Activated CD8-positive, alpha-beta memory T cell treated with anti-CD3 and anti-CD28 coated beads, Interleukin-2, amount 50 U/mL, for 24 hours (primary cell): ENCODE results near the gene CDC25B.
A peak's percentile ranks its signal among the peaks of the same experiment; 100 is the strongest.

Experiments used
- DNase-seq: peaks from one replicate; pipeline ENCODE4 v3.0.0-alpha.2; 2020; ENCODE audit errors: extremely low read depth

The CDC25B gene

DNA sequence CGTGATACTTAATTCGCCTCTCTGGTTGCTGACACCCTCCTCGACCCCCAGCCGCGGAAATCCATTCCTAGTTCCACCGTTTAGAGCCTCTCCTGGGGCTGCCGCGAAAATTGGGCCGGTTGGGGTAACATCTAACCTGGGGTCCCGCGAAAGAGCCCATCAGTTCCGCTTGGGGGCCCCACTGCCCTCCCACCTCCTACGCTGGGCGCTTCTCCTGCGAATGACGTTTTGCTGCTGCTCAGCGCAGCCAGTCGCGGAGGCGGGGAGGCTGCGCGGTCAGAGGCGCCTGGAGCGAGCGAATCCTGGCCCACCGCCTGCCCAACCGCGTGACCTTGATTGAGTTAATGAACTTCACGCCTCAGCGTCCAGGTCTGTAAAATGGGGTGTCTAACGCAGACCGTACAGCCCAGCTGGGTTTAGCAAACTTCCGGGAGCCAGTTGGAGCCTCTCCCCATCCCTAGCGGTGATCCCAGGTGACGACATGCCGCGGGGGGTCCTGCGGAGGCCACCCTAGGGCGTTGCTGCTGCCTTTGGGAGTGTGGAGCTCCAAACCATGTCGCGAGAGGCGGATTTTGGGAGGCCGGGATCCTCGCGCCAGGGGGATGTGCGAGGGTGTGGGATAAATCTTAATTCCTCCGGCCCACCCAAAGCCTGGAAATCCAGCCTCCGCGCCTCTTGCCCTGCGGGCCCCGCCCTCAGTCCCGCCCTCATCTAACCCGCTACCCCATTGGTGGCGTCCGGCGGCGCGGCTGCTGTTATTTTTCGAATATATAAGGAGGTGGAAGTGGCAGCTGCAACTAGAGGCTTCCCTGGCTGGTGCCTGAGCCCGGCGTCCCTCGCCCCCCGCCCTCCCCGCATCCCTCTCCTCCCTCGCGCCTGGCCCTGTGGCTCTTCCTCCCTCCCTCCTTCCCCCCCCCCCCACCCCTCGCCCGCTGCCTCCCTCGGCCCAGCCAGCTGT, at the start of gene CDC25B:
Gene CDC25B (plus strand): TSS at position 800 of the 958 bp plus-strand sequence. CDS start 222 bp downstream, outside the sequence.
- DNase-seq = peak; percentile 75

GRCh38 chr20:3747471-3747870, 48.6 kb upstream of the CDC25B start:
- DNase-seq = no peak

DNA sequence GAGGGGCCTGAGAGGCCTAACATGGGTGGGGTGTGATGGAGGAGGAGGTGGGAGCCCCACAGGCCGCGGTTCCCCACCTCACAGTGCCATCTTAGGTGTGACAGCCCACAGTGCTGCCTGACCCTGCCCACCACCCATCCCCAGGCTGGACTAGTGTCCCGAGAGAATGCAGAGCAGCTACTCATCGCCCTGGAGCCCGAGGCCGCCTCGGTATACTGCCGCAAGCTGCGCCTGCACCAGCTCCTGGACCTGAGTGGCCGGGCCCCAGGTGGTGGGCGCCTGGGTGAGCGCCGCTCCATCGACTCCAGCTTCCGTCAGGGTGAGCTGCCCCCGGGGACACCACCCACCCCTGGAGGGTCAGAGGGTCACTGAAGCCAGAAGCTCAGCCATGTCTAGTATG, 48.0 kb upstream of the CDC25B start:
- DNase-seq = no peak

DNA sequence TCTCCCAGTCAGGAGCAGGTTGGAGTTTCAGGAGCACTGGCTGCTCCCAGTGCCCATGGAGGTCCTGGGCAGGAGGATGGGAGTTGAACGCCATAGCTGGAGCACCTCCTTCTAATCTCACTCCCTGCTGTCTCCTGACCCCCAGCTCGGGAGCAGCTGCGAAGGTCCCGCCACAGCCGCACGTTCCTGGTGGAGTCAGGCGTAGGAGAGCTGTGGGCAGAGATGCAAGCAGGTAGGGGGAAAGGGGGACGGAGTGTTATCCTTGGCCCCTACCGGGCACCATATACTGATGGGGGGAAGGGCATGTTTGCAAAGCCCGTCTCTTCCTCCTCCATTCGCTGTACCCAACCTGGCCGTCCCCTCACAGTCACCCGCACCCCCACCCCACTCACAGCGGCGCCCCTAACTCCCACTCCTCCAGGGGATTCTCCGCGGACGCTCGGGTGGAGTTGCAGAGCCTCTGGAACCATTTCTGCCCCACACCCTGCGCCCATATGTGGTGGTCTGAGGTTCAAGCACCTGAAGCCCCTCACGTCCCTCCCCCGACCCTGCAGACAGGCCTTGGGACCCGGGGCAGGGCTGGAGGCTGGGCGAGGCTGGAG, 46.9 kb upstream of the CDC25B start:
- no peak for DNase-seq

DNA sequence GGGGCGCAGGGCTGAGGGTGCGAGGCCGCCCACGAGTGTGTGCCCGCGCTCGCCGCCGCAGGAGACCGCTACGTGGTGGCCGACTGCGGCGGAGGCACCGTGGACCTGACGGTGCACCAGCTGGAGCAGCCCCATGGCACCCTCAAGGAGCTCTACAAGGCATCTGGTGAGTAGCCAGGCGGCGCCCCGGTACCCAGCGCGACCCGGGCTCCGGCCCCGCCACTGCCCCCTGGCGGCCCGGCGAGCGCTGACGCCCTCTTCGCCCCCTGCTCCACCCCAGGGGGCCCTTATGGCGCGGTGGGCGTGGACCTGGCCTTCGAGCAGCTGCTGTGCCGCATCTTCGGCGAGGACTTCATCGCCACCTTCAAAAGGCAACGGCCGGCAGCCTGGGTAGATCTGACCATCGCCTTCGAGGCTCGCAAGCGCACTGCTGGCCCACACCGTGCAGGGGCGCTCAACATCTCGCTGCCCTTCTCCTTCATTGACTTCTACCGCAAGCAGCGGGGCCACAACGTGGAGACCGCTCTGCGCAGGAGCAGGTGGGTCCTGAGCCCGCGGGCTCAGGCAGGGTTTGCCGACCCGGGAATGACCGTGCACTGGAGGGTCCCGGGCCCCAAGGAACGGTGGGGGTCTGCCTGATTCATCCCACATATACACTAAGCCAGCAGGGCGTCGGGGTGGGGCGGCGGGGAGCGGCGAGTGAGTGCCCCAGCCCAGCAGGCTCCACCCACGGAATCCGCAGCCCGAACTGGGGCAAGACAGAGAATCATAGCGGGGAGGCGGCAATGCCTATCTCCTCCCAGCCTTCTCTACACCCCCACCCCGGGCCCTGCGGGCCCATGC, 46.2 kb upstream of the CDC25B start:
- no peak for DNase-seq

DNA sequence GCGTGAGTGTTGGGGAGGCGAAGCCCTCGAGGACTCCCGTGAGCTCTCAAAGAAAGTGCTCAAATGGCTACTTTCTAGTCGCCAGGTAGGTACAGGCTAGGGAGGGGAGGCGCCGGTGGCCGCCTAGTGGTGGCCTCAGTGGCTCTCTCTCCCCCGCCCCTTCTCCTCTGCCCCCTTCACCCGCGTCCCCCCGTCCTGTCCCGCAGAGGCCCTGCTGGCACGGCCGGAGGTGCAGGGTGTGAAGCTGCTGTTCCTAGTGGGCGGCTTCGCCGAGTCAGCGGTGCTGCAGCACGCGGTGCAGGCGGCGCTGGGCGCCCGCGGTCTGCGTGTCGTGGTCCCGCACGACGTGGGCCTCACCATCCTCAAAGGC, 44.8 kb upstream of the CDC25B start:
- no peak for DNase-seq

- no peak for DNase-seq
These were observed 44.3 kb upstream of the CDC25B start for GRCh38 chr20:3751675-3752385.

DNA sequence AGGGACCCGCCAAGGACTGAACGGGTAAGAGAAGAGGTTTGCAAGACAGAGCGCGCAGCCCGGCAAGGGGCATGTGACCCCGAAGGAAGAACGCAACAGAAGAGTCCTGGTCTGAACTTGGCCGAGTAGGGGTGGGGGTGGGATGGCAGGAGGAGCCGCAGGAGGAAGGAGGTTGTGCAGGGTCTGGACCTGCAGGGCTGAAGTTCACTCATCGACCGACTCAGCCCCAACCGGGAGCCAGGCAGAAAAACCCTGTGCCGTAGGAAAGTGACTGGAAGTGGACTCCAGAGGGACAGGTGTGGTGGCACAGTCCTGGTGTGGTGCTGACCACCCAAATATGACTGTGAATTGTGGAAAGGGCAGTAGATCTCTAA, 43.7 kb upstream of the CDC25B start:
- no peak for DNase-seq

DNA sequence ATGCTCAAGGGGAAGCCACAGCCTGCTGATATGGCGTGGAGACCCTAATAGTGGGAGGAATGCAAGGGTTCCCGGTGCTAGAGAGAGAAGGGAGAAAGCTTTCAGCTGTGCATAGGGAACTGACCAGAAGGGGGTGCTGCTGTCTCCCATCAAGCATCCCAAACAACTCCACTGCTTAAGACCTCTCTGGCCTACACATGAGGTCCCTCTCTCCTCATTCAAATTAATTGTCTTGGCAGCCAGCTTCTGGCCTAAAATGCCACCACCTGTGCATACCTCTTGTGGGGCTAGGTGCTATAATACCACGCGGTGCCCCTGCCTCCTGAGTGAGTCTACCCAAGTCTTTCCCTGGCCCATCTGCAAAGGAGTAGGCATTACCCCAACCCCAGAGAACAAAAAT, 43.0 kb upstream of the CDC25B start:
- DNase-seq = no peak

DNA sequence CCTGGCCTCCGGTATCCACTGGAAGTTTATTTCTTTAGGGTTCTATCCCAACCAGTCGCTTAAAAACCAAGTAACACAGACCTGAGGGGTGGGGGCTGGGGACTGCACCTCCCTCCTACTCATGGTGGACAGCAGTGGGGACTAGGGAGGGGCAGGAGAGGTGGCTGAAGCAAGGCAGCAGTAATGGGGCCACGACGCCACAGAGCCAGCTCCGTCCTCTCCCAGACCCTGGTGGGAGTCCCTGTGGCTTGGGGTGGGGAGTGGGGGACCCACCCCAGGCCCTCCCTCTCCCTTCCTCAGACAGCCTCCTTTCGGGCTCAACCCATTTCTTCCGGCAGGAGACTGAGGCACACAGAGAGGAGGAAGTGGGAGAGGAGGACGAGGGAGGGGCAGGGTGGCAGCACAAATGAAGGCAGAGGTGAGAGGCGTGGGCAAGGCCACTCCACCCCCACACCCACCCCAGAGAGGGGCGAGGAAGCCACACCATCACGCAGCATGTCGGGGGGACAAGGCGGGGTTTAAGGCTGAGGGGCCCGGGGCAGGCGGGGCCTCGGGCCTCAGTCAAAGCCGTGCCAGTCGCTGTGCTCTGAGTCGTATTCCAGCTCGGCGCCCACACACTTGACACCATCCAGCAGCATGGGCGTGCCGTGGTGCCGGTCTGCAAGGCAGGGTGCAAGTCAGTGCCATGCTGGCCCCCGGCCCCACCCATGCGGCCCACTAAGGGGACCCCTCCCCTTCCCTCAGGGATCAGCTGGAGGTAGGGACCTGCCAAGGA, 42.4 kb upstream of the CDC25B start:
- no peak for DNase-seq

- DNase-seq = no peak
These were observed 41.9 kb upstream of the CDC25B start for GRCh38 chr20:3754276-3754630.

DNA sequence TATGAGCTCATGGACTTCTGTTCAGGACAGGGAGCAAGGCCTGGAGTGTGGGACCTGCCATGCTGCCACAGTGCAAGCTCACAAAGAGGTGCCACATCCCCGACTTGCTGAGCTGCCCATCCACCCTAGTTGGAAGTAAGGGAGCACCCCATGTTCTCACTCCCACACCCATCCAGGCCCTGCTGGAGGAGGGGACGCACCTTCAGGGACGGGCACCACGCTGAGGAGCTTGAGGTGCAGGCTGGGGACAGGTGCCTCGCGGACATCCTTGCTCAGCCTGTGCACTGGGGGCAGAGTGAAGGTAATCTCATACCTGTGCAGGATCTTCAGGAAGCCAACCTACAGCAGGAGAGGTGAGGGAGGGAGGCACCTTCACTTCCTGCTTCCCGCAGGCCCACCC, 40.8 kb upstream of the CDC25B start:
- DNase-seq = no peak

DNA sequence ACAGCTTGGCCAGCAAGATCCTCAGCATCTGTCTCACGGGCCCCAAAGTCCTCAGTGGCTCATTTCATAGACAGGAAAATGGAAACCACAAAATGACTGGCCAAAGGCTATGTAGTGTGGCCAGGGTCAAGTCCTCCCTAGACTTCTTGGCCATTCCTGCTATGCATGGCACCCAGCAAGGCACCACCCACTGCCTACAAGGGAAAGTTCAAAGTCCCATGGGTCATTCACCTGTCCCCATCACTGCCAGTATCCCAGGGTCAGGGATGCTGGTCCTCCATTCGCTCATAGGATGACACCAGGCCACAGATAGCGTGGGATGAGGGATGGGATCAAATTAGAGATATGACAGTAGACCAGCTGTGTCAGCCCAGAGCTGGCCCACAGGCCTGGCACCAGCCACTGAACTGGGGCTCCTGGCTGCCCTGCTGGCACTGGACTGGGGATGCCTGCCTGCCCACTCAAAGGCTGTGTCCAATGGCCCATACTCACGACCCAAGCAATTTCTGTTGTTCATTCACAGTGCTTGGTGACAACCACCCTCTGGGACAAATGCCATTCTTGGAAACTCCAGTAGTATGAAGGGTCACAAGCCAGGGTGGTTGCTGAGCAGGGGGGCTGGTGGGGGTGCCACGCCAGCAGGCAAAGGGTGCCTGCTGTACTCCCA, 40.2 kb upstream of the CDC25B start:
- no peak for DNase-seq

GRCh38 chr20:3757268-3757667, 38.8 kb upstream of the CDC25B start:
- DNase-seq = no peak

DNA sequence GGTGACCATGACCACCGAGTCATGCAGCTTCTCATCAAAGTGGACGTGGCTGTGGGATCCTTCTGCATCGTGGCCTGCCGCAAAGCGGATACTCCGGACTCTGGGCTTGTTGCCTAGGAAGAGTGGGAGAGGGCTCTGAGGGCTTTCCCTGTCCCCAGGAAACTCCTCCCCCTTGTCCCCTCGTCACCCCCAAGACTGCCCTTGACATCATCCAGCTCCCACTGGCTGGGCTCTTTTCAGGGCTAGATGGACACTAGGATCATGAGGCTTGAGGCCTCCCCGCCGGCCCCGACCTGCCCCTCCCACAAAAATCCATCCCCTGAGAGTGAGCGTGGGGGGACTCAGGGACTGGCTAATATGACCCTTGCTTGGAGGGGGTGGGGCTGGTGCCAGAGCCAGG, 37.5 kb upstream of the CDC25B start:
- DNase-seq = no peak

- no peak for DNase-seq
These were observed 36.7 kb upstream of the CDC25B start for GRCh38 chr20:3759316-3759823.

DNA sequence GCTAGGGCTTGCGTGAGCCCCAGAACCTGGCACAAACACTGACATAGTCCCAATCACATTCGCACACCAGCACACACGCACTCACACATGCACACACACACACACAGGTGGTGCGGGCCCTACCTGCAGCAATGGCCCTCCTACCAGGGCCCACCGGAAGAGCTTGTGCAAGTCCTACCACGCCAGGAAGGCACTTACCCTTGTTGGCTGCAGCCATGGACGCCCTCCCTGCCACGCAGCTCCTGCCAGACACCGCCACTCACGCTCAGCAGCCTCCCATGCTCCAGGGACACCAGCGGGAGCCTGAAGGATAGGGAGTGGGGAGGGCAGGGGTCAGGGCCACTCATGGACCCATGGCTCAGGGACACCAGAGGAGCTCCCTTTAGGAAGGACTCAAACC, 36.2 kb upstream of the CDC25B start:
- no peak for DNase-seq

GRCh38 chr20:3760655-3761348, 35.3 kb upstream of the CDC25B start:
- DNase-seq = no peak

- no peak for DNase-seq
These were observed 32.2 kb upstream of the CDC25B start for GRCh38 chr20:3763671-3764601.
